Adrenal gland (tissue), 12 donors: ENCODE results near the gene R3HDM4. TPM values are rescaled to one million over a fixed set of nuclear protein-coding genes. Genes with fewer than 3 reads are reported as not detected.

Experiments
- DNase-seq, 7 donors: peaks; one replicate each; pipeline ENCODE4 v3.0.0-alpha.2; 2019 to 2020
- H3K27ac ChIP-seq, 5 donors: fragments of 200-600 bp; sonication (generic) in 4 of 5; 1 replicate in 3 of 5; 2 replicates in 2 of 5; pipeline versions ENCODE4 v1.5.1 to v1.8.0; 2016 to 2020; ENCODE audit warnings: mild to moderate bottlenecking in 1 of 5
- H3K27me3 ChIP-seq: fragments of 200-600 bp; 2 replicates; pipeline ENCODE4 v1.8.0; 2021
- H3K36me3 ChIP-seq, 2 donors: fragments of 200-600 bp; replicated peaks in 1 of 2; 1 replicate in 1 of 2; 2 replicates in 1 of 2; pipeline versions ENCODE4 v1.5.1 to v1.8.0; 2018 to 2022
- H3K4me1 ChIP-seq, 2 donors: fragments of 200-600 bp; replicated peaks in 1 of 2; 1 replicate in 1 of 2; 2 replicates in 1 of 2; pipeline versions ENCODE4 v1.5.1 to v1.8.0; 2018 to 2021
- H3K4me3 ChIP-seq, 4 donors: fragments of 200-600 bp; sonication (generic) in 3 of 4; one replicate each; pipeline ENCODE4 v1.5.1; 2016 to 2018
- H3K9me3 ChIP-seq, 3 donors: fragments of 200-600 bp; sonication (generic) in 1 of 3; replicated peaks in 1 of 3; 1 replicate in 2 of 3; 2 replicates in 1 of 3; pipeline versions ENCODE4 v1.5.1 to v1.8.0; 2016 to 2021
- POLR2A ChIP-seq, 2 donors: fragments of 450-650 bp; IDR thresholded peaks; one replicate each; pipeline ENCODE4 v1.6.1; 2017; ENCODE audit warnings: antibody characterized with exemption in 2 of 2, mild to moderate bottlenecking in 2 of 2, moderate library complexity in 1 of 2
- WGBS, 4 donors: extraction: QIAGEN DNeasy Blood & Tissue Kit in 2 of 4; methylation state at CpG; one replicate each; pipeline versions ENCODE4 v1.1.5 to v1.1.7; 2013 to 2017; 5-methylcytosine and 5-hydroxymethylcytosine counted together
- intact Hi-C, 2 donors: fragments of 100-400 bp; cut with DNase I; formaldehyde crosslinking; loops; one replicate each; pipeline versions ENCODE4 v1.14.1 to v1.15.0; 2022 to 2023
- polyA plus RNA-seq, 3 donors: library from polyadenylated mRNA; stranded (reverse); fragments of 200-250 nt in 2 of 3; fragments of 350-450 nt in 1 of 3; fragmentation: Illumina TruSeq in 1 of 3; extraction: RNeasy Lipid Tissue Mini Kit (QIAGEN cat#74804) in 1 of 3; gene quantifications; one replicate each; pipeline ENCODE4 v1.2.3, GENCODE V29; 2013 to 2014
- total RNA-seq, 9 donors: library from RNA; depleted of rRNA in 4 of 9; stranded (reverse); fragments of >200 nt in 4 of 9; fragments of 120-200 nt in 1 of 9; fragmentation: NEBNext Ultra II Directional in 1 of 9; extraction: Animal tissue kit (Norgen Biotek cat#: 25700) in 1 of 9; gene quantifications; one replicate each; pipeline versions ENCODE4 v1.1.0 to v1.2.4, GENCODE V29; 2013 to 2023
- TF ChIP-seq, protein P1 (sequence below), 6 experiments: fragments of 450-650 bp in 4 of 6; fragments of 200-600 bp in 2 of 6; sonication (generic) in 1 of 6; IDR thresholded peaks; 1 replicate in 5 of 6; 2 replicates in 1 of 6; pipeline versions ENCODE4 v1.5.1 to v1.8.0; 2016 to 2021; ENCODE audit warnings: antibody characterized with exemption in 6 of 6, mild to moderate bottlenecking in 2 of 6, moderate library complexity in 1 of 6
- donor health status: healthy with polysubstance abuse.
- donor health status: Bipolar disorder and iron deficiency.
- donor health status: DM: yes; HTN: yes; CAD: no.
- donor health status: DM: no; HTN: no; CAD: no.
- donor health status: DM: no; HTN: no; CAD: no.
- donor health status: DM: yes; HTN: yes; CAD: no.

R3HDM4 gene
- total and polyA plus RNA-seq, 12 donors, result 8.9 to 59.5 (median 29.6) TPM

DNA sequence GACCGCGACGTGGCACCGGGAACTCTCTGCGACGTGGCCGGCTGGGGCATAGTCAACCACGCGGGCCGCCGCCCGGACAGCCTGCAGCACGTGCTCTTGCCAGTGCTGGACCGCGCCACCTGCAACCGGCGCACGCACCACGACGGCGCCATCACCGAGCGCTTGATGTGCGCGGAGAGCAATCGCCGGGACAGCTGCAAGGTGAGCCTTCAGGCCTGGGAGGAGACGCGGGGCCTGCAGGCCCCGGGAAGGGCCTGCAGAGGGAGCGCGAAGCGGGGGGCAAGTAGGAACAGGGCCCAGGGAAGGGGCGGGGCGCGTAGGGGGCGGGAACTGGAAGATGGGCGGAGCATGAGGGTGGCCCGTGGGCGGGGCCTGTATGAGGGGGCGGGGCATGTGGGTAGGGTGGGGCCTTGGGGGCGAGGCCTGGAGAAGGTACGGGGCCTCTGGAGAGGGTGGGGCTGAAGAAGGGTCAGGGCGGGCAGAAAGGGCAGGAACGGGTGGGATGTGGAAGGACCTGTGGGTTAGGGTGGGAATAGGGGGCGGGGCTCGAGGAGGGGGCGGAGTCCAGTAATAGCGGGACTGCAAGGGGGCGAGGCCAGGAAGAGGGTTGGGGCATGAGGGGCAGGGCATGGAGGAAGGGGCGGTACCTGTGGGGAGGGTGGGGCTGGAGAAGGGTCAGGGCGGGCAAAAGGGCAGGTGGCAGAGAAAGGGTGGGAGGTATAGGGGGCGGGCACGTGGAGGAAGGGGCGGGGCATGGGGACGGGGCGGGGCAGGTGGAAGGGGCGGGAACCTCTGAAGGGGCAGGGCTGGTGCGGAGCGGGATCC, 51.1 kb downstream of the R3HDM4 start:
- H3K27ac ChIP-seq, result peak overlapping the region in 1 of 5 donors; percentile 29
- H3K4me1 ChIP-seq, result peaks cover 6 to 9% of the 10 kb centered on the region in 2 donors
- 7 to 28% (median 14%) methylated on average over 10 to 60 of the region's 60 CpGs for WGBS, 4 donors
- no peak for TF ChIP-seq POLR2A (IDR thresholded peaks at IDR 0.05)
- TF ChIP-seq, protein P1, sequence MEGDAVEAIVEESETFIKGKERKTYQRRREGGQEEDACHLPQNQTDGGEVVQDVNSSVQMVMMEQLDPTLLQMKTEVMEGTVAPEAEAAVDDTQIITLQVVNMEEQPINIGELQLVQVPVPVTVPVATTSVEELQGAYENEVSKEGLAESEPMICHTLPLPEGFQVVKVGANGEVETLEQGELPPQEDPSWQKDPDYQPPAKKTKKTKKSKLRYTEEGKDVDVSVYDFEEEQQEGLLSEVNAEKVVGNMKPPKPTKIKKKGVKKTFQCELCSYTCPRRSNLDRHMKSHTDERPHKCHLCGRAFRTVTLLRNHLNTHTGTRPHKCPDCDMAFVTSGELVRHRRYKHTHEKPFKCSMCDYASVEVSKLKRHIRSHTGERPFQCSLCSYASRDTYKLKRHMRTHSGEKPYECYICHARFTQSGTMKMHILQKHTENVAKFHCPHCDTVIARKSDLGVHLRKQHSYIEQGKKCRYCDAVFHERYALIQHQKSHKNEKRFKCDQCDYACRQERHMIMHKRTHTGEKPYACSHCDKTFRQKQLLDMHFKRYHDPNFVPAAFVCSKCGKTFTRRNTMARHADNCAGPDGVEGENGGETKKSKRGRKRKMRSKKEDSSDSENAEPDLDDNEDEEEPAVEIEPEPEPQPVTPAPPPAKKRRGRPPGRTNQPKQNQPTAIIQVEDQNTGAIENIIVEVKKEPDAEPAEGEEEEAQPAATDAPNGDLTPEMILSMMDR (IDR thresholded peaks at IDR 0.05), result peak in 1 of 6 experiments; percentile 6
- DNase-seq, result peak in 6 of 7 donors; percentile 45 to 85 (median 64)
- peaks cover 9% of the 10 kb centered on the region for H3K27me3 ChIP-seq
- intact Hi-C loops, result loop anchor here in 1 of 2 donors (5.0 kb wide), 1 partner anchor 55 kb away; the partner anchor contains the start of gene KISS1R
- no peak overlapping the region for H3K4me3 ChIP-seq
- H3K36me3 ChIP-seq, result no peaks in the 10 kb centered on the region
- H3K9me3 ChIP-seq, result no peaks in the 10 kb centered on the region

DNA sequence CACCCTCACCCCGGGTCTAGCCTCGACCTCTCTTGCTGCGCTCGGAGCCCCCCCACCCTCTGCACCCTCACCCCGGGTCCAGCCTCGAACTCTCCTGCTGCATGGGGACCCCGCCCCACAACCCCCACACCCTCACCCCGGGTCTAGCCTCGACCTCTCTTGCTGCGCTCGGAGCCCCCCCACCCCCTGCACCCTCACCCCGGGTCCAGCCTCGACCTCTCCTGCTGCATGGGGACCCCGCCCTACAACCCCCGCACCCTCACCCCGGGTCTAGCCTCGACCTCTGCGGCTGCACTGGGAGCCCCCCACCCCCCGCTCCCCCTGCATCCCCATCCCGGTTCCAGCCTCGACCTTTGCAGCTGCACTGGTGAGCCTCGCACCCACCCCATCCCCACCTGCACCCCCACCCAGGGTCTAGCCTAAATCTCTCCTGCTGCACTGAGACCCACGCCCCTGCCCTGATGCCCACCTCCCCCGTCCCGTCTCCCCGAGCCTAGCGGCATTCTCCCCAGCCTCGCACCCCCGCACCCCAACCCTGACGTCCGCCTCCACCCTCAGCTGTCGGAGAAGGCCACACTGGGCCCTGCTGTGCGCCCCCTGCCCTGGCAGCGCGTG, 51.8 kb downstream of the R3HDM4 start:
- peaks cover 9% of the 10 kb centered on the region for H3K27me3 ChIP-seq
- 51 to 59% (median 57%) methylated on average over 10 to 32 of the region's 35 CpGs; no CpG with 5 or more reads in 1 of the 4 donors for WGBS, 4 donors
- H3K4me1 ChIP-seq, result peaks cover 6 to 9% of the 10 kb centered on the region in 2 donors
- DNase-seq, result peak in 1 of 7 donors; percentile 29
- H3K4me3 ChIP-seq, result no peak overlapping the region
- H3K36me3 ChIP-seq, result no peaks in the 10 kb centered on the region
- H3K9me3 ChIP-seq, result no peaks in the 10 kb centered on the region
- no peak for TF ChIP-seq POLR2A (IDR thresholded peaks at IDR 0.05)
- TF ChIP-seq, protein P1 (IDR thresholded peaks at IDR 0.05), result no peak
- intact Hi-C loops, result loop anchor here in 1 of 2 donors (5.0 kb wide), 1 partner anchor 56 kb away; the partner anchor contains the start of gene KISS1R
- no peak overlapping the region for H3K27ac ChIP-seq

DNA sequence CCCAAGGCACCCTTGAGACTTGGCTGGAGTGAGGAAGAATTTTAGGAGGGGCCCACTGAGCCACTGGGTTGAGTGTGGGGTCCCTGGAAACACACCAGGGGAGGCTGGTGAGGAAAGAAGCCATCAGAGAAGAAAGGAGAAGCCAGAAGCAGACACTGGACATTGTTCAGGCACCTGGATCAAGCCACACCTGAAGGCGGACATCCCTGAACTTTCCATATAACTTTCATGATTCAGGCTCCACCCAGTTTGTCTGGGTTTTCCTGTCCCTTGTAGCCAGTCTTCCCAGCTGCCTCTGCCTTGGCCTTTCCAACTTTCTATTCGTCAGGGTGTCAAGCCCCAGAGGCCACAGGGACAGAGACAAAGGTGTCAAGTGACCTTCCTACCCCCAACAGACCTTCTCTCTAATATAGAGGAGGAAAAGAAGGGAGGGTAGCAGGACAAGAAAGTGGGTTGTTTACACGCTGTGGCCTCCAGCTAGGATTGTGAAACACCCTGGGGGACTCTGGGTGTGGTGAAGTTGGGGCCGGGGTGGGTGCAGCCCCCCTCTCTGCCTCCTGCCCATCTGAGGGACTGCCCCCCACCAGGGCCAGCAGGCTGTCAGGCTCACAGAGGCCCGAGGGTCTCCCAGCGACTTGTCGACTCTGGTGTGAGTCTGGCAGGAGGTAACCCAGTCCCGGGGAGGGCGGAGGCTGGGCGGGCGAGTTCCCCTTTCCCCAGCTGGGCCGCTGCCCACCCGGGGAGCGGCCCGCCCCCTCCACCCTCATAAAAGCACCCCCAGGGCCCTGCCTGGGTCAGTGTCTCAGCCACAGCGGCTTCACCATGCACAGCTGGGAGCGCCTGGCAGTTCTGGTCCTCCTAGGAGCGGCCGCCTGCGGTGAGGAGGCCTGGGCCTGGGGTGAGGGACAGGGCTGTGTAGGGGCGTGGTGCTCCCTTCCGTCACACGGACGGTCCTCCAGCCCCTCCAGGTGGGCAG, 53.9 kb downstream of the R3HDM4 start, which contains the start of gene CFD:
CFD (plus strand) TSS at position 797 of the 976 bp plus-strand sequence; CDS start at position 823, 26 bp downstream.
- Histone ChIP-seq H3K36me3 (no peaks in the 10 kb centered on the region), H3K4me3 (peak within 1 kb of the TSS in 1 of 4 donors; percentile 46), H3K4me1 (peaks cover 6 to 9% of the 10 kb centered on the region in 2 donors), H3K27me3 (peaks cover 9% of the 10 kb centered on the region), H3K9me3 (no peaks in the 10 kb centered on the region), H3K27ac (peak within 1 kb of the TSS in 2 of 5 donors; percentile 41 to 72)
- TF ChIP-seq, protein P1 (IDR thresholded peaks at IDR 0.05), result no peak
- TF ChIP-seq POLR2A (IDR thresholded peaks at IDR 0.05), result peak in 1 of 2 donors; percentile 45
- 31 to 48% (median 42%) methylated on average over 10 to 24 of the region's 24 CpGs for WGBS, 4 donors
- peak in 3 of 7 donors; percentile 45 to 59 (median 57) for DNase-seq
- intact Hi-C loops, result loop anchor here in 1 of 2 donors (10.0 kb wide), 1 partner anchor 84 kb away; no protein-coding TSS in a partner anchor
